ENCODE measurements around the gene CGN.

DNA sequence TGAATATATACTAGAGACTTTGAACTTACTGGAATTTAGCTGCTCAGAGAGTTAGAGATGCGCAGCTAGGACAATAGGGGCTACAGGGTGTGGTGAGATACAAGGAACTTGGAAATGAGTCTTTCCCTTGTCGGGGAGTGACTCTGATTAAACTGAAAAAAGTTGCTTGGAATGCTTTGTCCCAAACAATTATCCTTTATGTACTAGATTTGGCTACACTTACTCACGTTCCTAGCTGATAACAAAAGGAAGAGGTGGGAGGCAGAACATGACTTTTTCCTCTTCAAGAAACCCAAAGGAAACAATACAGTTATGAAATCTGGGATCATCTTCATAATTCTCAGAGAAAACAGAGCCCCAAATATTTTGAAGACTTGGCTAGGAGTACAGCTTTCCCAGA is 6.9 kb upstream of the CGN start:
- TF ChIP-seq, protein P1, sequence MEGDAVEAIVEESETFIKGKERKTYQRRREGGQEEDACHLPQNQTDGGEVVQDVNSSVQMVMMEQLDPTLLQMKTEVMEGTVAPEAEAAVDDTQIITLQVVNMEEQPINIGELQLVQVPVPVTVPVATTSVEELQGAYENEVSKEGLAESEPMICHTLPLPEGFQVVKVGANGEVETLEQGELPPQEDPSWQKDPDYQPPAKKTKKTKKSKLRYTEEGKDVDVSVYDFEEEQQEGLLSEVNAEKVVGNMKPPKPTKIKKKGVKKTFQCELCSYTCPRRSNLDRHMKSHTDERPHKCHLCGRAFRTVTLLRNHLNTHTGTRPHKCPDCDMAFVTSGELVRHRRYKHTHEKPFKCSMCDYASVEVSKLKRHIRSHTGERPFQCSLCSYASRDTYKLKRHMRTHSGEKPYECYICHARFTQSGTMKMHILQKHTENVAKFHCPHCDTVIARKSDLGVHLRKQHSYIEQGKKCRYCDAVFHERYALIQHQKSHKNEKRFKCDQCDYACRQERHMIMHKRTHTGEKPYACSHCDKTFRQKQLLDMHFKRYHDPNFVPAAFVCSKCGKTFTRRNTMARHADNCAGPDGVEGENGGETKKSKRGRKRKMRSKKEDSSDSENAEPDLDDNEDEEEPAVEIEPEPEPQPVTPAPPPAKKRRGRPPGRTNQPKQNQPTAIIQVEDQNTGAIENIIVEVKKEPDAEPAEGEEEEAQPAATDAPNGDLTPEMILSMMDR (IDR thresholded peaks at IDR 0.05 in 8 of 11, conservative IDR thresholded peaks at IDR 0.05 in 3 of 11): no peak
- TF ChIP-seq POLR2AphosphoS5 (IDR thresholded peaks at IDR 0.05): no peak

Data from spleen (tissue), 7 donors.